K562 (cell line): Measurements from ENCODE around the gene PLIN5. TPM values are rescaled to one million over a fixed set of nuclear protein-coding genes. Genes with fewer than 3 reads are reported as not detected.

Experiments
- ARID2 ChIP-seq: fragments of 450-650 bp; IDR thresholded peaks from 2 replicates; pipeline ENCODE4 v1.6.1; 2017; ENCODE audit warnings: antibody characterized with exemption, mild to moderate bottlenecking
- BACH1 ChIP-seq: fragments of 200-800 bp; sonication (Bioruptor generic); IDR thresholded peaks from 2 replicates; pipeline ENCODE4 v1.6.1; 2016; ENCODE audit warnings: missing genetic modification characterization, missing compliant biosample characterization
- GTF2A2 ChIP-seq: IDR thresholded peaks from 2 replicates; pipeline ENCODE4 v1.6.1; 2016; ENCODE audit warnings: mild to moderate bottlenecking, missing genetic modification characterization, missing compliant biosample characterization
- HNRNPH1 ChIP-seq: fragments of 200-400 bp; formaldehyde crosslinking; optimal IDR thresholded peaks from 2 replicates; pipeline ENCODE3; 2017; ENCODE audit warnings: low read depth, mild to moderate bottlenecking, low read length, moderate library complexity
- ILK ChIP-seq: fragments of 450-650 bp; IDR thresholded peaks from 2 replicates; pipeline ENCODE4 v1.6.1; 2016; ENCODE audit warnings: missing genetic modification characterization, low read depth, mild to moderate bottlenecking, missing compliant biosample characterization, moderate library complexity, borderline replicate concordance
- L3MBTL2 ChIP-seq: fragments of 450-650 bp; IDR thresholded peaks from 2 replicates; pipeline ENCODE4 v1.6.1; 2016; ENCODE audit warnings: mild to moderate bottlenecking, moderate library complexity
- NEUROD1 ChIP-seq: fragments of 150-350 bp; IDR thresholded peaks from 2 replicates; pipeline ENCODE4 v1.6.1; 2014; ENCODE audit warnings: borderline replicate concordance, low read length, low read depth; ENCODE audit not compliant: partially characterized antibody
- RFX7 ChIP-seq: fragments of 250-450 bp; sonication (Bioruptor Pico); IDR thresholded peaks from 2 replicates; pipeline ENCODE4 v1.5.1; 2021; ENCODE audit warnings: mild to moderate bottlenecking
- SMAD4 ChIP-seq: fragments of 250-450 bp; sonication (Bioruptor Pico); conservative IDR thresholded peaks from 2 replicates; pipeline ENCODE4 v1.8.0; 2021; ENCODE audit warnings: inconsistent platforms, mild to moderate bottlenecking, moderate library complexity
- TAL1 ChIP-seq: fragments of 450-650 bp; IDR thresholded peaks from 2 replicates; pipeline ENCODE4 v1.6.1; 2016; ENCODE audit warnings: mild to moderate bottlenecking
- XRCC5 ChIP-seq: fragments of 200-400 bp; formaldehyde crosslinking; IDR thresholded peaks from 2 replicates; pipeline ENCODE4 v1.6.1; 2017; ENCODE audit warnings: low read depth, mild to moderate bottlenecking, low read length
- ZNF347 ChIP-seq: fragments of 450-650 bp; formaldehyde crosslinking; IDR thresholded peaks from 2 replicates; pipeline ENCODE4 v1.4.0; 2020; ENCODE audit warnings: low read depth, mild to moderate bottlenecking, moderate library complexity
- ZNF584 ChIP-seq: fragments of 200-800 bp; sonication (Bioruptor generic); IDR thresholded peaks from 2 replicates; pipeline ENCODE4 v1.6.1; 2016; ENCODE audit warnings: low read depth, mild to moderate bottlenecking, missing genetic modification characterization, missing compliant biosample characterization
- ZNF695 ChIP-seq: fragments of 450-650 bp; formaldehyde crosslinking; IDR thresholded peaks from 2 replicates; pipeline ENCODE4 v1.4.0; 2020; ENCODE audit warnings: mild to moderate bottlenecking, moderate library complexity
- ZNF77 ChIP-seq: fragments of 250-450 bp; sonication (Bioruptor Pico); IDR thresholded peaks from 2 replicates; pipeline ENCODE4 v1.5.0; 2020
- ZNF785 ChIP-seq: fragments of 250-450 bp; sonication (Bioruptor Pico); IDR thresholded peaks from 2 replicates; pipeline ENCODE4 v1.4.0; 2020; ENCODE audit warnings: mild to moderate bottlenecking
- ZSCAN29 ChIP-seq: fragments of 450-650 bp; IDR thresholded peaks from 2 replicates; pipeline ENCODE4 v1.6.1; 2017
- polyA plus RNA-seq, 8 experiments: library from polyadenylated mRNA; depleted of rRNA in 4 of 8; stranded (reverse) in 5 of 8; unstranded in 3 of 8; fragments of >200 nt; fragmentation: Nextera tagmentation in 2 of 8; fragmentation: Illumina TruSeq in 1 of 8; extraction: Ambion mirVana in 2 of 8; extraction: Trizol in 1 of 8; gene quantifications; 2 replicates each; pipeline versions ENCODE4 v1.2.1 to v1.2.3, GENCODE V29; 2011 to 2014; ENCODE audit warnings: inconsistent platforms in 1 of 8, missing spikeins in 1 of 8
- total RNA-seq, 7 experiments: library from RNA; depleted of rRNA in 6 of 7; stranded (reverse); fragments of >200 nt in 6 of 7; fragmentation: Illumina TruSeq in 2 of 7; extraction: Trizol in 2 of 7; gene quantifications; 2 replicates each; pipeline versions ENCODE4 v1.2.1 to v1.2.3, GENCODE V29; 2011 to 2021; ENCODE audit warnings: low replicate concordance in 1 of 7
- TF ChIP-seq, protein P1 (sequence below): IDR thresholded peaks from 2 replicates; pipeline ENCODE4 v1.6.1; 2011; ENCODE audit not compliant: insufficient read length; ENCODE audit errors: extremely low read depth
- TF ChIP-seq, protein P2 (sequence below): sonication (generic); formaldehyde crosslinking; IDR thresholded peaks from 2 replicates; pipeline ENCODE4 v1.8.0; 2022; ENCODE audit warnings: mild to moderate bottlenecking, missing genetic modification reagents
- TF ChIP-seq, protein P3 (sequence below): fragments of 450-650 bp; formaldehyde crosslinking; IDR thresholded peaks from 2 replicates; pipeline ENCODE4 v1.4.0; 2022; ENCODE audit warnings: mild to moderate bottlenecking, moderate library complexity
- TF ChIP-seq, protein P4 (sequence below): fragments of 450-650 bp; IDR thresholded peaks from 2 replicates; pipeline ENCODE4 v1.6.1; 2016

PLIN5 gene
- total and polyA plus RNA-seq, 9 of the 15 experiments (the other 6 are each of a cell fraction or from before 2014, with no cell fraction given) = 0.04 to 1.3 (median 0.50) TPM

DNA sequence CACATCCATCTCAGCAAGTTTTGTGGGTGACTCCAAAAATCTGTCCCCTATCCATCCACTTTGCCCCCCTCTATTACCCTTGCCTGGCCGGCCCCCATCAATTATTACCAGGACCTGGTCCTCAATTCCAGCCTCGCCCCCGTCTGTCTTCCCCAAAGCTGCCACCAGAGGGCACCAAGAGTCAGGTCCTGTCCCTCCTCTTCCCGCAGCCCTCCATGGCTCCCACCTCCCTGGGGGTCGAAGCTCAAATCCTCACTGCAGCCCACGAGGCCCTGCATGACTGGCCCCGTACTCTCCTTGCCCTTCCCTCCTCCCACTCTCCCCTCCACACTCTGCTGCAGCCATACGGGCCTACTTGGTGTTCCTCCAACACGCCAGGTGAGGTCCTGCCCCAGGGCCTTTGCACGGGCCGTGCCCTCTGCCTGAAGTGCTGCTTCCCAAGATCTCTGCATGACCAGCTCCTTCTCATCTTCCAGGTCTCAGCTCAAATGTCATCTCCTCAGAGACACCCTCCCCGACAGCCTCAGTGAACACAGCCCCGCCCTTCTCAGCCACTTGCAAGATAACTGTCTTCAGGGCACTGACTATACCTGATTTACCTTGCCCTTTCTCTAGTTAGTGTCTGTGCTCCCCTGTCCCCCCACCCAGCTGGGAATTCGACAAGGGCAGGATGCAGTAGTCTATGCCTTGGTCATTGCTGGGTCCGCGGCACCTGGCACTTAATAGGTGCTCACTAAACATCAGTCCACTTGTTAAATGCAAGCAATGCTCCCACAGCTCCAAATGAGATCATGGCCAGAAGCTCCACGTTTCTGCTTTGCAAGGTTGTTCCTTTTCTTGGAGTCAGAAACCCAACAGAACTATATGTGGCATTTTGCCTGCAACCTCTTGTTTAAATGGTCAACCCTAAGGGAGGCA lies 41.3 kb upstream of the PLIN5 start (continued):
- TF ChIP-seq, protein P1, sequence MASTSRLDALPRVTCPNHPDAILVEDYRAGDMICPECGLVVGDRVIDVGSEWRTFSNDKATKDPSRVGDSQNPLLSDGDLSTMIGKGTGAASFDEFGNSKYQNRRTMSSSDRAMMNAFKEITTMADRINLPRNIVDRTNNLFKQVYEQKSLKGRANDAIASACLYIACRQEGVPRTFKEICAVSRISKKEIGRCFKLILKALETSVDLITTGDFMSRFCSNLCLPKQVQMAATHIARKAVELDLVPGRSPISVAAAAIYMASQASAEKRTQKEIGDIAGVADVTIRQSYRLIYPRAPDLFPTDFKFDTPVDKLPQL = no peak
- TF ChIP-seq NEUROD1 (no peak), ZNF695 (CRISPR knock-in tag) (no peak), L3MBTL2 (peak; percentile 41; the same call in 1 of the 2 replicates), ZNF584 (CRISPR knock-in tag) (no peak), TAL1 (no peak), RFX7 (CRISPR knock-in tag) (no peak), XRCC5 (peak; percentile 58; the same call in 1 of the 2 replicates), GTF2A2 (no peak), ILK (tag) (no peak), ZSCAN29 (no peak), HNRNPH1 (no peak), ZNF77 (no peak), ZNF347 (no peak), ARID2 (peak; percentile 47; the same call in 1 of the 2 replicates), ZNF785 (CRISPR knock-in tag) (no peak), BACH1 (no peak), SMAD4 (CRISPR knock-in tag) (no peak)
- TF ChIP-seq, protein P2, sequence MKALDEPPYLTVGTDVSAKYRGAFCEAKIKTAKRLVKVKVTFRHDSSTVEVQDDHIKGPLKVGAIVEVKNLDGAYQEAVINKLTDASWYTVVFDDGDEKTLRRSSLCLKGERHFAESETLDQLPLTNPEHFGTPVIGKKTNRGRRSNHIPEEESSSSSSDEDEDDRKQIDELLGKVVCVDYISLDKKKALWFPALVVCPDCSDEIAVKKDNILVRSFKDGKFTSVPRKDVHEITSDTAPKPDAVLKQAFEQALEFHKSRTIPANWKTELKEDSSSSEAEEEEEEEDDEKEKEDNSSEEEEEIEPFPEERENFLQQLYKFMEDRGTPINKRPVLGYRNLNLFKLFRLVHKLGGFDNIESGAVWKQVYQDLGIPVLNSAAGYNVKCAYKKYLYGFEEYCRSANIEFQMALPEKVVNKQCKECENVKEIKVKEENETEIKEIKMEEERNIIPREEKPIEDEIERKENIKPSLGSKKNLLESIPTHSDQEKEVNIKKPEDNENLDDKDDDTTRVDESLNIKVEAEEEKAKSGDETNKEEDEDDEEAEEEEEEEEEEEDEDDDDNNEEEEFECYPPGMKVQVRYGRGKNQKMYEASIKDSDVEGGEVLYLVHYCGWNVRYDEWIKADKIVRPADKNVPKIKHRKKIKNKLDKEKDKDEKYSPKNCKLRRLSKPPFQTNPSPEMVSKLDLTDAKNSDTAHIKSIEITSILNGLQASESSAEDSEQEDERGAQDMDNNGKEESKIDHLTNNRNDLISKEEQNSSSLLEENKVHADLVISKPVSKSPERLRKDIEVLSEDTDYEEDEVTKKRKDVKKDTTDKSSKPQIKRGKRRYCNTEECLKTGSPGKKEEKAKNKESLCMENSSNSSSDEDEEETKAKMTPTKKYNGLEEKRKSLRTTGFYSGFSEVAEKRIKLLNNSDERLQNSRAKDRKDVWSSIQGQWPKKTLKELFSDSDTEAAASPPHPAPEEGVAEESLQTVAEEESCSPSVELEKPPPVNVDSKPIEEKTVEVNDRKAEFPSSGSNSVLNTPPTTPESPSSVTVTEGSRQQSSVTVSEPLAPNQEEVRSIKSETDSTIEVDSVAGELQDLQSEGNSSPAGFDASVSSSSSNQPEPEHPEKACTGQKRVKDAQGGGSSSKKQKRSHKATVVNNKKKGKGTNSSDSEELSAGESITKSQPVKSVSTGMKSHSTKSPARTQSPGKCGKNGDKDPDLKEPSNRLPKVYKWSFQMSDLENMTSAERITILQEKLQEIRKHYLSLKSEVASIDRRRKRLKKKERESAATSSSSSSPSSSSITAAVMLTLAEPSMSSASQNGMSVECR (CRISPR knock-in tag) = no peak; the same call in 1 of the 2 replicates
- TF ChIP-seq, protein P3, sequence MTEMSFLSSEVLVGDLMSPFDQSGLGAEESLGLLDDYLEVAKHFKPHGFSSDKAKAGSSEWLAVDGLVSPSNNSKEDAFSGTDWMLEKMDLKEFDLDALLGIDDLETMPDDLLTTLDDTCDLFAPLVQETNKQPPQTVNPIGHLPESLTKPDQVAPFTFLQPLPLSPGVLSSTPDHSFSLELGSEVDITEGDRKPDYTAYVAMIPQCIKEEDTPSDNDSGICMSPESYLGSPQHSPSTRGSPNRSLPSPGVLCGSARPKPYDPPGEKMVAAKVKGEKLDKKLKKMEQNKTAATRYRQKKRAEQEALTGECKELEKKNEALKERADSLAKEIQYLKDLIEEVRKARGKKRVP = no peak
- TF ChIP-seq, protein P4, sequence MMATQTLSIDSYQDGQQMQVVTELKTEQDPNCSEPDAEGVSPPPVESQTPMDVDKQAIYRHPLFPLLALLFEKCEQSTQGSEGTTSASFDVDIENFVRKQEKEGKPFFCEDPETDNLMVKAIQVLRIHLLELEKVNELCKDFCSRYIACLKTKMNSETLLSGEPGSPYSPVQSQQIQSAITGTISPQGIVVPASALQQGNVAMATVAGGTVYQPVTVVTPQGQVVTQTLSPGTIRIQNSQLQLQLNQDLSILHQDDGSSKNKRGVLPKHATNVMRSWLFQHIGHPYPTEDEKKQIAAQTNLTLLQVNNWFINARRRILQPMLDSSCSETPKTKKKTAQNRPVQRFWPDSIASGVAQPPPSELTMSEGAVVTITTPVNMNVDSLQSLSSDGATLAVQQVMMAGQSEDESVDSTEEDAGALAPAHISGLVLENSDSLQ = peak; percentile 29; the same call in 1 of the 2 replicates
